ENCODE data around the gene TIMMDC1.

GRCh38 chr3:119550192-119550910 is 52.0 kb downstream of the TIMMDC1 start:
- TF ChIP-seq ZNF407 (CRISPR knock-in tag; IDR thresholded peaks at IDR 0.05; ENCODE audit: not compliant biosample characterization) (no peak), FOXO4 (CRISPR knock-in tag; conservative IDR thresholded peaks at IDR 0.05) (no peak), POLR2A (IDR thresholded peaks at IDR 0.05; ENCODE audit: insufficient read depth in 1 of 2, low read depth in 2 of 2, low read length in 2 of 2) (no peak), HDAC1 (CRISPR knock-in tag; IDR thresholded peaks at IDR 0.05) (no peak), REST (IDR thresholded peaks at IDR 0.05; ENCODE audit: borderline replicate concordance in 1 of 2, low read depth in 1 of 2, low read length in 2 of 2) (no peak), BHLHE40 (IDR thresholded peaks at IDR 0.05; ENCODE audit: low read length) (no peak), EZH2 (conservative IDR thresholded peaks at IDR 0.05; ENCODE audit: low read depth, low read length) (no peak)

All from HepG2 (cell line).